Measurements from ENCODE around the gene RNF44. TPM values are rescaled to one million over a fixed set of nuclear protein-coding genes. Genes with fewer than 3 reads are reported as not detected.
A peak's percentile ranks its signal among the peaks of the same experiment; 100 is the strongest.
"Not testable (repeated sequence)": the region's sequence is repeated elsewhere in the genome, so short reads cannot be mapped to it uniquely, and the experiment has no call there.

The RNF44 gene
- total RNA-seq, 1 donor from 2014 or later, result 96.5 TPM

GRCh38 chr5:176553260-176554085, 16.3 kb upstream of the RNF44 start:
- DNase-seq (no peak), ATAC-seq (ENCODE audit: low read depth) (no peak)
- Mint-ChIP-seq H3K4me3 (no peak overlapping the region), H3K27me3 (peaks cover 6% of the 10 kb centered on the region), H3K9me3 (no peaks in the 10 kb centered on the region), H3K27ac (peak overlapping the region; percentile 4), H3K4me1 (peaks cover 12% of the 10 kb centered on the region), H3K36me3 (ENCODE audit: low read depth) (no peaks in the 10 kb centered on the region)
- POLR2A ChIA-PET, result no interaction called here
- CTCF ChIA-PET, result no interaction called here
- no peak for TF ChIP-seq CTCF (IDR thresholded peaks at IDR 0.05)
- intact Hi-C loops (cut with micrococcal nuclease), result no loop called here

- no peak overlapping the region for H3K4me3 Mint-ChIP-seq
- H3K9me3 Mint-ChIP-seq, result no peaks in the 10 kb centered on the region
- no peak overlapping the region for H3K27ac Mint-ChIP-seq
- POLR2A ChIA-PET, result no interaction called here
- CTCF ChIA-PET, result no interaction called here
- no peaks in the 10 kb centered on the region for H3K36me3 Mint-ChIP-seq (ENCODE audit: low read depth)
- no peak for TF ChIP-seq CTCF (IDR thresholded peaks at IDR 0.05)
- DNase-seq (no peak), ATAC-seq (ENCODE audit: low read depth) (no peak)
- peaks cover 6% of the 10 kb centered on the region for H3K27me3 Mint-ChIP-seq
- H3K4me1 Mint-ChIP-seq, result peaks cover 12% of the 10 kb centered on the region
- intact Hi-C loops (cut with micrococcal nuclease), result no loop called here
Observed at GRCh38 chr5:176552332-176552869, 15.2 kb upstream of the RNF44 start.

GRCh38 chr5:176550937-176551336, 13.7 kb upstream of the RNF44 start:
- intact Hi-C loops (cut with micrococcal nuclease); H3K36me3 Mint-ChIP-seq (ENCODE audit: low read depth); H3K27me3 Mint-ChIP-seq; ATAC-seq (ENCODE audit: low read depth); H3K27ac Mint-ChIP-seq; H3K9me3 Mint-ChIP-seq; DNase-seq; CTCF ChIA-PET: not testable (repeated sequence)
- POLR2A ChIA-PET, result interaction anchor here (0.9 kb wide), 1 partner anchor 13 kb away, joined by 7 read pairs; the partner anchor contains the start of gene RNF44
- Mint-ChIP-seq H3K4me3 (peak overlapping the region; percentile 15), H3K4me1 (peaks cover 12% of the 10 kb centered on the region)

GRCh38 chr5:176550275-176550831, 13.2 kb upstream of the RNF44 start:
- Mint-ChIP-seq H3K36me3 (ENCODE audit: low read depth) (no peaks in the 10 kb centered on the region), H3K4me3 (peak overlapping the region; percentile 15), H3K27ac (no peak overlapping the region), H3K9me3 (no peaks in the 10 kb centered on the region), H3K4me1 (peaks cover 12% of the 10 kb centered on the region), H3K27me3 (peaks cover 6% of the 10 kb centered on the region)
- no peak for DNase-seq
- POLR2A ChIA-PET, result interaction anchor here (0.9 kb wide), 1 partner anchor 13 kb away, joined by 7 read pairs; the partner anchor contains the start of gene RNF44
- intact Hi-C loops (cut with micrococcal nuclease), result no loop called here
- no peak for TF ChIP-seq CTCF (IDR thresholded peaks at IDR 0.05)
- CTCF ChIA-PET, result no interaction called here
- peak; percentile 76 for ATAC-seq (ENCODE audit: low read depth)

- DNase-seq (no peak), ATAC-seq (ENCODE audit: low read depth) (no peak)
- Mint-ChIP-seq H3K27ac (no peak overlapping the region), H3K9me3 (no peaks in the 10 kb centered on the region), H3K36me3 (ENCODE audit: low read depth) (no peaks in the 10 kb centered on the region), H3K4me3 (no peak overlapping the region), H3K27me3 (peaks cover 6% of the 10 kb centered on the region), H3K4me1 (peaks cover 13% of the 10 kb centered on the region)
- TF ChIP-seq CTCF (IDR thresholded peaks at IDR 0.05), result no peak
- ChIA-PET CTCF (no interaction called here), POLR2A (interaction anchor here (0.9 kb wide), 1 partner anchor 12 kb away, joined by 7 read pairs; the partner anchor contains the start of gene RNF44)
- intact Hi-C loops (cut with micrococcal nuclease), result no loop called here
Observed at GRCh38 chr5:176549871-176550270, 12.7 kb upstream of the RNF44 start.
